K562 (cell line): Measurements from ENCODE around the gene GGTLC2. TPM values are rescaled to one million over a fixed set of nuclear protein-coding genes. Genes with fewer than 3 reads are reported as not detected.

Experiments
- ETV6 ChIP-seq, 3 experiments: fragments of 150-350 bp in 1 of 3; sonication (generic) in 1 of 3; formaldehyde crosslinking in 1 of 3; IDR thresholded peaks; 2 replicates each; pipeline versions ENCODE4 v1.6.1 to v1.8.0; 2014 to 2022; ENCODE audit warnings: borderline replicate concordance in 2 of 3, low read depth in 2 of 3, antibody characterized with exemption in 1 of 3, low read length in 1 of 3, mild to moderate bottlenecking in 1 of 3, missing genetic modification reagents in 1 of 3
- MYNN ChIP-seq, 2 experiments: sonication (generic); formaldehyde crosslinking in 1 of 2; IDR thresholded peaks; 2 replicates each; pipeline versions ENCODE4 v1.5.0 to v1.6.1; 2016 to 2020; ENCODE audit warnings: antibody characterized with exemption in 1 of 2, missing genetic modification reagents in 1 of 2
- RBM17 ChIP-seq: fragments of 200-400 bp; formaldehyde crosslinking; IDR thresholded peaks from 2 replicates; pipeline ENCODE4 v1.6.1; 2017; ENCODE audit warnings: low read depth, mild to moderate bottlenecking, low read length, borderline replicate concordance
- SETDB1 ChIP-seq: IDR thresholded peaks from one replicate; pipeline ENCODE4 v1.6.1; 2012; ENCODE audit warnings: low read length, control low read depth, inconsistent platforms
- SREBF2 ChIP-seq: sonication (generic); formaldehyde crosslinking; IDR thresholded peaks from 2 replicates; pipeline ENCODE4 v1.4.0; 2020; ENCODE audit warnings: mild to moderate bottlenecking, missing genetic modification reagents
- ZNF316 ChIP-seq: fragments of 450-650 bp; IDR thresholded peaks from 2 replicates; pipeline ENCODE4 v1.6.1; 2016
- polyA plus RNA-seq, 8 experiments: library from polyadenylated mRNA; depleted of rRNA in 4 of 8; stranded (reverse) in 5 of 8; unstranded in 3 of 8; fragments of >200 nt; fragmentation: Nextera tagmentation in 2 of 8; fragmentation: Illumina TruSeq in 1 of 8; extraction: Ambion mirVana in 2 of 8; extraction: Trizol in 1 of 8; gene quantifications; 2 replicates each; pipeline versions ENCODE4 v1.2.1 to v1.2.3, GENCODE V29; 2011 to 2014; ENCODE audit warnings: inconsistent platforms in 1 of 8, missing spikeins in 1 of 8
- total RNA-seq, 7 experiments: library from RNA; depleted of rRNA in 6 of 7; stranded (reverse); fragments of >200 nt in 6 of 7; fragmentation: Illumina TruSeq in 2 of 7; extraction: Trizol in 2 of 7; gene quantifications; 2 replicates each; pipeline versions ENCODE4 v1.2.1 to v1.2.3, GENCODE V29; 2011 to 2021; ENCODE audit warnings: low replicate concordance in 1 of 7
- TF ChIP-seq, protein P1 (sequence below): fragments of 450-650 bp; IDR thresholded peaks from one replicate; pipeline ENCODE4 v1.6.1; 2018; ENCODE audit warnings: mild to moderate bottlenecking, moderate library complexity; ENCODE audit not compliant: partially characterized antibody
- TF ChIP-seq, protein P2 (sequence below): fragments of 250-450 bp; sonication (Bioruptor Pico); IDR thresholded peaks from 2 replicates; pipeline ENCODE4 v1.4.0; 2020; ENCODE audit warnings: mild to moderate bottlenecking, moderate library complexity

GGTLC2 gene
- total and polyA plus RNA-seq, 9 of the 15 experiments (the other 6 are each of a cell fraction or from before 2014, with no cell fraction given): not detected

DNA sequence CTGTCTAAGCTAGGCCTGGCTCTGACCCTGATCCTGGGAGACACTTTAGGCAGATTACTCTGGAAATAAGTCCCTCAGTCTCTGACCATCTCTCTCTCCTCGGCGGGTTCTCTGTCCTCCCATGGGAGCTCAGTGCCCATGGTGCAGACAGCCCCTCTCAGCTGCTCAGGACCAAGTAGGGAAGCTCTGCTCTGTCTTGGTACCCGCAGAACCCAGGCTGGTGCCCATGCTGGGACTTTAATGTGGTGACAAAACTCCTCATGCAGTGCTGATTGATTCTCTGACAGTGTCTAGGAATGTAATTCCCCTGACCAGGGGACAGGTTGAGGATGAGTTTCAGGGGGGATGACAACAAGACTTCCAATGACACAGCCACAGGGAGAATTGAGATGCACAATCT, 30.3 kb upstream of the GGTLC2 start (continued):
- TF ChIP-seq RBM17 (no peak), SREBF2 (no peak), SETDB1 (no peak), ETV6 (IDR thresholded peaks at IDR 0.05; ENCODE audit: borderline replicate concordance in 1 of 2, low read depth in 2 of 2, low read length in 1 of 2) (no peak), ETV6 (CRISPR knock-in tag; IDR thresholded peaks at IDR 0.05; ENCODE audit: borderline replicate concordance) (no peak), ZNF316 (no peak), MYNN (IDR thresholded peaks at IDR 0.05) (no peak), MYNN (CRISPR knock-in tag; IDR thresholded peaks at IDR 0.05) (0 out of 2 replicates have a peak, but pooled peaks have one; percentile 66)
- TF ChIP-seq, protein P1, sequence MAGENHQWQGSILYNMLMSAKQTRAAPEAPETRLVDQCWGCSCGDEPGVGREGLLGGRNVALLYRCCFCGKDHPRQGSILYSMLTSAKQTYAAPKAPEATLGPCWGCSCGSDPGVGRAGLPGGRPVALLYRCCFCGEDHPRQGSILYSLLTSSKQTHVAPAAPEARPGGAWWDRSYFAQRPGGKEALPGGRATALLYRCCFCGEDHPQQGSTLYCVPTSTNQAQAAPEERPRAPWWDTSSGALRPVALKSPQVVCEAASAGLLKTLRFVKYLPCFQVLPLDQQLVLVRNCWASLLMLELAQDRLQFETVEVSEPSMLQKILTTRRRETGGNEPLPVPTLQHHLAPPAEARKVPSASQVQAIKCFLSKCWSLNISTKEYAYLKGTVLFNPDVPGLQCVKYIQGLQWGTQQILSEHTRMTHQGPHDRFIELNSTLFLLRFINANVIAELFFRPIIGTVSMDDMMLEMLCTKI: no peak
- TF ChIP-seq, protein P2, sequence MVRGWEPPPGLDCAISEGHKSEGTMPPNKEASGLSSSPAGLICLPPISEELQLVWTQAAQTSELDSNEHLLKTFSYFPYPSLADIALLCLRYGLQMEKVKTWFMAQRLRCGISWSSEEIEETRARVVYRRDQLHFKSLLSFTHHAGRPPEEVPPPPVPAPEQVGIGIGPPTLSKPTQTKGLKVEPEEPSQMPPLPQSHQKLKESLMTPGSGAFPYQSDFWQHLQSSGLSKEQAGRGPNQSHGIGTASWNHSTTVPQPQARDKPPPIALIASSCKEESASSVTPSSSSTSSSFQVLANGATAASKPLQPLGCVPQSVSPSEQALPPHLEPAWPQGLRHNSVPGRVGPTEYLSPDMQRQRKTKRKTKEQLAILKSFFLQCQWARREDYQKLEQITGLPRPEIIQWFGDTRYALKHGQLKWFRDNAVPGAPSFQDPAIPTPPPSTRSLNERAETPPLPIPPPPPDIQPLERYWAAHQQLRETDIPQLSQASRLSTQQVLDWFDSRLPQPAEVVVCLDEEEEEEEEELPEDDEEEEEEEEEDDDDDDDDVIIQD (CRISPR knock-in tag): no peak
